ENCODE results near the gene SLC25A43. TPM values are rescaled to one million over a fixed set of nuclear protein-coding genes. Genes with fewer than 3 reads are reported as not detected.
"Not testable (repeated sequence)": the region's sequence is repeated elsewhere in the genome, so short reads cannot be mapped to it uniquely, and the experiment has no call there.

SLC25A43 gene
- total RNA-seq, 1 donor from 2014 or later, result 12.5 TPM

- peak; percentile 84 to 89 for DNase-seq (ENCODE audit: low read depth in 2 of 2)
Observed at GRCh38 chrX:119467842-119468550, 68.9 kb downstream of the SLC25A43 start, which contains the start of gene SLC25A5. TSS of gene SLC25A5 (plus strand) at chrX:119468444. CDS start at chrX:119468516, 72 bp downstream.

GRCh38 chrX:119468551-119469312 is 69.6 kb downstream of the SLC25A43 start:
- DNase-seq (ENCODE audit: low read depth in 2 of 2), result peak; percentile 84 to 88

GRCh38 chrX:119469313-119469635 is 70.1 kb downstream of the SLC25A43 start:
- DNase-seq (ENCODE audit: low read depth in 2 of 2), result no peak

- DNase-seq (ENCODE audit: low read depth in 2 of 2), result no peak
Observed at GRCh38 chrX:119474615-119475388, 75.7 kb downstream of the SLC25A43 start.

- DNase-seq (ENCODE audit: low read depth in 2 of 2), result no peak
Observed at GRCh38 chrX:119475389-119476101, 76.4 kb downstream of the SLC25A43 start.

- DNase-seq (ENCODE audit: low read depth in 2 of 2), result peak in 1 of 2 donors; percentile 22
Observed at GRCh38 chrX:119477812-119478232, 78.7 kb downstream of the SLC25A43 start.

GRCh38 chrX:119478504-119478903 is 79.4 kb downstream of the SLC25A43 start:
- DNase-seq (ENCODE audit: low read depth in 2 of 2), result no peak

- DNase-seq (ENCODE audit: low read depth in 2 of 2), result no peak
Observed at GRCh38 chrX:119479845-119480244, 80.7 kb downstream of the SLC25A43 start.

- no peak for DNase-seq (ENCODE audit: low read depth in 2 of 2)
Observed at GRCh38 chrX:119481323-119481801, 82.2 kb downstream of the SLC25A43 start.

GRCh38 chrX:119482041-119482440 is 82.9 kb downstream of the SLC25A43 start:
- DNase-seq (ENCODE audit: low read depth in 2 of 2), result no peak

GRCh38 chrX:119482481-119483480 is 83.6 kb downstream of the SLC25A43 start:
- DNase-seq (ENCODE audit: low read depth in 2 of 2), result peak; percentile 55 to 59

- DNase-seq (ENCODE audit: low read depth in 2 of 2), result no peak
Observed at GRCh38 chrX:119486745-119487144, 87.6 kb downstream of the SLC25A43 start.

- not testable (repeated sequence) for DNase-seq (ENCODE audit: low read depth in 2 of 2)
Observed at GRCh38 chrX:119487766-119488165, 88.6 kb downstream of the SLC25A43 start.

- DNase-seq (ENCODE audit: low read depth in 2 of 2), result peak; percentile 56 to 72
Observed at GRCh38 chrX:119488749-119489148, 89.6 kb downstream of the SLC25A43 start.

- DNase-seq (ENCODE audit: low read depth in 2 of 2), result no peak
Observed at GRCh38 chrX:119489212-119490074, 90.3 kb downstream of the SLC25A43 start.

GRCh38 chrX:119492463-119492862 is 93.3 kb downstream of the SLC25A43 start:
- DNase-seq (ENCODE audit: low read depth in 2 of 2), result no peak

GRCh38 chrX:119493851-119494495 is 94.8 kb downstream of the SLC25A43 start:
- DNase-seq (ENCODE audit: low read depth in 2 of 2), result not testable (repeated sequence)

Measured in lung microvascular endothelial cell (primary cell).